ENCODE results near the gene APBA3. TPM values are rescaled to one million over a fixed set of nuclear protein-coding genes. Genes with fewer than 3 reads are reported as not detected.
A peak's percentile ranks its signal among the peaks of the same experiment; 100 is the strongest.

Gene APBA3
- total RNA-seq, 1 donor from 2014 or later = 18.2 TPM

- Histone ChIP-seq H3K9me3 (no peaks in the 10 kb centered on the region), H3K4me1 (no peaks in the 10 kb centered on the region), H3K27ac (no peak overlapping the region), H3K36me3 (peaks cover 11% of the 10 kb centered on the region), H3K27me3 (ENCODE audit: low read depth) (no peaks in the 10 kb centered on the region), H3K4me3 (no peak overlapping the region)
- intact Hi-C loops (cut with DNase I) = no loop called here
- ATAC-seq = no peak
- DNase-seq = no peak
- TF ChIP-seq CTCF (IDR thresholded peaks at IDR 0.05) = no peak
These were observed 31.0 kb downstream of the APBA3 start for GRCh38 chr19:3730457-3730958.

- peak; percentile 68 for DNase-seq
- intact Hi-C loops (cut with DNase I) = no loop called here
- no peak overlapping the region for H3K4me3 ChIP-seq
- H3K9me3 ChIP-seq = no peaks in the 10 kb centered on the region
- H3K36me3 ChIP-seq = no peaks in the 10 kb centered on the region
- H3K27me3 ChIP-seq (ENCODE audit: low read depth) = peaks cover 23% of the 10 kb centered on the region
- H3K4me1 ChIP-seq = peaks cover 15% of the 10 kb centered on the region
- no peak overlapping the region for H3K27ac ChIP-seq
- no peak for TF ChIP-seq CTCF (IDR thresholded peaks at IDR 0.05)
- ATAC-seq = peak; percentile 68 to 69
These were observed 35.7 kb downstream of the APBA3 start for GRCh38 chr19:3725640-3726310.

GRCh38 chr19:3725121-3725520 is 36.4 kb downstream of the APBA3 start:
- H3K4me3 ChIP-seq = no peak overlapping the region
- no peak for DNase-seq
- no peaks in the 10 kb centered on the region for H3K9me3 ChIP-seq
- no peak for TF ChIP-seq CTCF (IDR thresholded peaks at IDR 0.05)
- peaks cover 29% of the 10 kb centered on the region for H3K27me3 ChIP-seq (ENCODE audit: low read depth)
- intact Hi-C loops (cut with DNase I) = no loop called here
- H3K27ac ChIP-seq = no peak overlapping the region
- no peak for ATAC-seq
- peaks cover 15% of the 10 kb centered on the region for H3K4me1 ChIP-seq
- H3K36me3 ChIP-seq = no peaks in the 10 kb centered on the region

GRCh38 chr19:3723883-3724282 is 37.6 kb downstream of the APBA3 start:
- no peak for TF ChIP-seq CTCF (IDR thresholded peaks at IDR 0.05)
- DNase-seq (no peak), ATAC-seq (no peak)
- peaks cover 15% of the 10 kb centered on the region for H3K4me1 ChIP-seq
- H3K27me3 ChIP-seq (ENCODE audit: low read depth) = peaks cover 42% of the 10 kb centered on the region
- no peak overlapping the region for H3K4me3 ChIP-seq
- H3K9me3 ChIP-seq = no peaks in the 10 kb centered on the region
- H3K27ac ChIP-seq = no peak overlapping the region
- H3K36me3 ChIP-seq = no peaks in the 10 kb centered on the region
- intact Hi-C loops (cut with DNase I) = no loop called here

GRCh38 chr19:3723110-3723488 is 38.4 kb downstream of the APBA3 start:
- H3K4me3 ChIP-seq = no peak overlapping the region
- DNase-seq (no peak), ATAC-seq (no peak)
- intact Hi-C loops (cut with DNase I) = no loop called here
- no peaks in the 10 kb centered on the region for H3K9me3 ChIP-seq
- TF ChIP-seq CTCF (IDR thresholded peaks at IDR 0.05) = no peak
- peaks cover 45% of the 10 kb centered on the region for H3K27me3 ChIP-seq (ENCODE audit: low read depth)
- H3K36me3 ChIP-seq = no peaks in the 10 kb centered on the region
- H3K4me1 ChIP-seq = peaks cover 15% of the 10 kb centered on the region
- no peak overlapping the region for H3K27ac ChIP-seq
